ENCODE measurements around the gene BCKDK. TPM values are rescaled to one million over a fixed set of nuclear protein-coding genes. Genes with fewer than 3 reads are reported as not detected.

Gene BCKDK
- polyA plus RNA-seq, 1 of the 3 experiments (the other 2 are of a cell fraction): 73.2 TPM

DNA sequence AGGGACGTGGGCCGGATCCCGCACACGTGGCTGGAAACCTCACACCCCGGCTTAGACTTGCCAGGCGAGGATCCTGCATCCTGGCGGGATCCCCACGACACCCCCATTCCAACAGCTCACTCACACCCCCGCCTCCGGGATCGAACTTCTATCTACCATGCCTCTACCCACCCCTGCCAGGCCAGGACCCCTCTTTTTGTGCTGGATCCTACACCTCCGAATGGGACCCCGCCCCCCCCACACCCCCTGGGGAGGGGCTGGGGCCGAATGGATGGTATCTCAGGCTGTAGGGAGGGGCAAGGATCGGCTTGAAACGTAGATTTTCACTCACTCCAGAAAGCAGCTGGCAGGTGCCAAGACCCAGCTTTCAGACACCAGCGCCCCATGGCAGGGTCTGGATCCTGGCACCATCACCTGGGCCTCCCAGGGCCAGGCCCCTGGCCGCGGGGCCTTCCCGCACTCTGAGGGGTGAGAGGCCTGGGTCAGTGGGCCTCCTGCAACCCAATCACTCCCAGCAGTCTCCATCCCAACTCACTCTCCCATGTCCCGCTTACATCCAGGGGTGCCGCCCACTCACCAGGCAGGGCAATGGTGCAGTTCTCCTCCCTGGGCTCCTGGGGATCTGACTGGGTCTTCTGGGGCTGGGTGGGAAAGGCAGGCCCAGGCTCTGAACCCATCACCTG is 35.0 kb downstream of the BCKDK start (continued):
- TF ChIP-seq CTCF (IDR thresholded peaks at IDR 0.05) (no peak), CHD2 (IDR thresholded peaks at IDR 0.05; ENCODE audit: low read length, partially characterized antibody) (no peak), POLR2AphosphoS5 (IDR thresholded peaks at IDR 0.05; ENCODE audit: low read depth, low read length) (no peak), TEAD4 (IDR thresholded peaks at IDR 0.05; ENCODE audit: borderline replicate concordance, insufficient read depth) (no peak)
- TF ChIP-seq, protein P1, sequence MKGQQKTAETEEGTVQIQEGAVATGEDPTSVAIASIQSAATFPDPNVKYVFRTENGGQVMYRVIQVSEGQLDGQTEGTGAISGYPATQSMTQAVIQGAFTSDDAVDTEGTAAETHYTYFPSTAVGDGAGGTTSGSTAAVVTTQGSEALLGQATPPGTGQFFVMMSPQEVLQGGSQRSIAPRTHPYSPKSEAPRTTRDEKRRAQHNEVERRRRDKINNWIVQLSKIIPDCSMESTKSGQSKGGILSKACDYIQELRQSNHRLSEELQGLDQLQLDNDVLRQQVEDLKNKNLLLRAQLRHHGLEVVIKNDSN (IDR thresholded peaks at IDR 0.05; ENCODE audit: borderline replicate concordance, low read depth): no peak

- 95% methylated on average over 2 of the region's 8 CpGs for WGBS (ENCODE audit: low lambda C conversion rate)
- Histone ChIP-seq H3K9me2 (no peaks in the 10 kb centered on the region), H2AFZ (ENCODE audit: low read depth) (no peak overlapping the region), H3K9ac (no peak overlapping the region), H3K4me2 (no peak overlapping the region), H3K4me3 (ENCODE audit: low read depth in 2 of 2, low read length in 1 of 2) (no peak overlapping the region), H3K27ac (ENCODE audit: low read depth in 2 of 2, low read length in 1 of 2) (no peak overlapping the region), H3K36me3 (replicated peaks in 1 of 2; ENCODE audit: control insufficient read depth in 1 of 2, insufficient read depth in 2 of 2, low read length in 1 of 2) (no peaks in the 10 kb centered on the region), H4K20me1 (ENCODE audit: insufficient read depth) (no peaks in the 10 kb centered on the region), H3K79me2 (ENCODE audit: insufficient read depth) (no peaks in the 10 kb centered on the region), H3K27me3 (ENCODE audit: insufficient read depth) (no peaks in the 10 kb centered on the region), H3F3A (replicated peaks; ENCODE audit: insufficient read depth) (peaks cover 10% of the 10 kb centered on the region), H3K9me3 (no peaks in the 10 kb centered on the region), H3K4me1 (ENCODE audit: control insufficient read depth in 1 of 2, insufficient read depth in 2 of 2, low read depth in 1 of 2, low read length in 1 of 2) (peaks cover 12 to 18% of the 10 kb centered on the region in 2 experiments; a peak in 2 of 4 replicates)
- POLR2A ChIA-PET: interaction anchor here (2.5 to 2.7 kb wide), 3 partner anchors 26 to 70 kb away, joined by 15 to 43 read pairs (median 24); partner anchors contain the start of genes FUS, KAT8, ZNF646 and ZNF668
- TF ChIP-seq, protein P2, sequence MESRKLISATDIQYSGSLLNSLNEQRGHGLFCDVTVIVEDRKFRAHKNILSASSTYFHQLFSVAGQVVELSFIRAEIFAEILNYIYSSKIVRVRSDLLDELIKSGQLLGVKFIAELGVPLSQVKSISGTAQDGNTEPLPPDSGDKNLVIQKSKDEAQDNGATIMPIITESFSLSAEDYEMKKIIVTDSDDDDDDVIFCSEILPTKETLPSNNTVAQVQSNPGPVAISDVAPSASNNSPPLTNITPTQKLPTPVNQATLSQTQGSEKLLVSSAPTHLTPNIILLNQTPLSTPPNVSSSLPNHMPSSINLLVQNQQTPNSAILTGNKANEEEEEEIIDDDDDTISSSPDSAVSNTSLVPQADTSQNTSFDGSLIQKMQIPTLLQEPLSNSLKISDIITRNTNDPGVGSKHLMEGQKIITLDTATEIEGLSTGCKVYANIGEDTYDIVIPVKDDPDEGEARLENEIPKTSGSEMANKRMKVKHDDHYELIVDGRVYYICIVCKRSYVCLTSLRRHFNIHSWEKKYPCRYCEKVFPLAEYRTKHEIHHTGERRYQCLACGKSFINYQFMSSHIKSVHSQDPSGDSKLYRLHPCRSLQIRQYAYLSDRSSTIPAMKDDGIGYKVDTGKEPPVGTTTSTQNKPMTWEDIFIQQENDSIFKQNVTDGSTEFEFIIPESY (IDR thresholded peaks at IDR 0.05; ENCODE audit: borderline replicate concordance, low read depth): no peak
- TF ChIP-seq CTCF (IDR thresholded peaks at IDR 0.05) (no peak), TCF12 (IDR thresholded peaks at IDR 0.05) (no peak), YY1 (IDR thresholded peaks at IDR 0.05; ENCODE audit: low read depth) (no peak), NFIC (IDR thresholded peaks at IDR 0.05; ENCODE audit: borderline replicate concordance) (no peak), TAF1 (IDR thresholded peaks at IDR 0.05; ENCODE audit: borderline replicate concordance, low read depth, low read length) (no peak), TEAD4 (IDR thresholded peaks at IDR 0.05; ENCODE audit: borderline replicate concordance, insufficient read depth) (no peak), RAD21 (IDR thresholded peaks at IDR 0.05; ENCODE audit: low read length) (no peak), FOXM1 (IDR thresholded peaks at IDR 0.05; ENCODE audit: low read depth) (no peak), MXI1 (IDR thresholded peaks at IDR 0.05; ENCODE audit: low read depth, low read length) (no peak), RFX5 (IDR thresholded peaks at IDR 0.05; ENCODE audit: low read length) (no peak), RCOR1 (IDR thresholded peaks at IDR 0.05; ENCODE audit: low read length) (no peak), SMC3 (IDR thresholded peaks at IDR 0.05; ENCODE audit: low read depth, low read length) (no peak)
- TF ChIP-seq, protein P3, sequence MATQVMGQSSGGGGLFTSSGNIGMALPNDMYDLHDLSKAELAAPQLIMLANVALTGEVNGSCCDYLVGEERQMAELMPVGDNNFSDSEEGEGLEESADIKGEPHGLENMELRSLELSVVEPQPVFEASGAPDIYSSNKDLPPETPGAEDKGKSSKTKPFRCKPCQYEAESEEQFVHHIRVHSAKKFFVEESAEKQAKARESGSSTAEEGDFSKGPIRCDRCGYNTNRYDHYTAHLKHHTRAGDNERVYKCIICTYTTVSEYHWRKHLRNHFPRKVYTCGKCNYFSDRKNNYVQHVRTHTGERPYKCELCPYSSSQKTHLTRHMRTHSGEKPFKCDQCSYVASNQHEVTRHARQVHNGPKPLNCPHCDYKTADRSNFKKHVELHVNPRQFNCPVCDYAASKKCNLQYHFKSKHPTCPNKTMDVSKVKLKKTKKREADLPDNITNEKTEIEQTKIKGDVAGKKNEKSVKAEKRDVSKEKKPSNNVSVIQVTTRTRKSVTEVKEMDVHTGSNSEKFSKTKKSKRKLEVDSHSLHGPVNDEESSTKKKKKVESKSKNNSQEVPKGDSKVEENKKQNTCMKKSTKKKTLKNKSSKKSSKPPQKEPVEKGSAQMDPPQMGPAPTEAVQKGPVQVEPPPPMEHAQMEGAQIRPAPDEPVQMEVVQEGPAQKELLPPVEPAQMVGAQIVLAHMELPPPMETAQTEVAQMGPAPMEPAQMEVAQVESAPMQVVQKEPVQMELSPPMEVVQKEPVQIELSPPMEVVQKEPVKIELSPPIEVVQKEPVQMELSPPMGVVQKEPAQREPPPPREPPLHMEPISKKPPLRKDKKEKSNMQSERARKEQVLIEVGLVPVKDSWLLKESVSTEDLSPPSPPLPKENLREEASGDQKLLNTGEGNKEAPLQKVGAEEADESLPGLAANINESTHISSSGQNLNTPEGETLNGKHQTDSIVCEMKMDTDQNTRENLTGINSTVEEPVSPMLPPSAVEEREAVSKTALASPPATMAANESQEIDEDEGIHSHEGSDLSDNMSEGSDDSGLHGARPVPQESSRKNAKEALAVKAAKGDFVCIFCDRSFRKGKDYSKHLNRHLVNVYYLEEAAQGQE (IDR thresholded peaks at IDR 0.05; ENCODE audit: low read depth, low read length): no peak
- CTCF ChIA-PET: interaction anchor here (0.6 to 4.6 kb wide), 16 partner anchors 8 to 327 kb away, joined by 3 to 38 read pairs (median 12); partner anchors contain the start of genes ARMC5, HSD3B7, KAT8 and PRSS36
- DNase-seq: no peak
Measured at GRCh38 chr16:31143694-31144148, 35.5 kb downstream of the BCKDK start.
